Smooth muscle cell (in vitro differentiated cells): Measurements from ENCODE around the gene IMP3. TPM values are rescaled to one million over a fixed set of nuclear protein-coding genes. Genes with fewer than 3 reads are reported as not detected.
"Not testable (repeated sequence)": the region's sequence is repeated elsewhere in the genome, so short reads cannot be mapped to it uniquely, and the experiment has no call there.

Source experiments
- DNase-seq: peaks from one replicate; lab custom pipeline; 2025; ENCODE audit not compliant: unreplicated experiment; lab: John Stamatoyannopoulos, UW
- H2AFZ ChIP-seq: fragments of 200-600 bp; sonication (generic); 2 replicates; pipeline ENCODE4 v1.6.0; 2016; ENCODE audit warnings: antibody characterized with exemption, low read depth, mild to moderate bottlenecking
- H3F3A ChIP-seq: fragments of 200-600 bp; sonication (generic); 2 replicates; pipeline ENCODE4 v1.6.0; 2017; ENCODE audit warnings: antibody characterized with exemption, low read depth
- H3K27ac ChIP-seq: fragments of 200-600 bp; sonication (generic); 2 replicates; pipeline ENCODE4 v1.5.1; 2016; ENCODE audit warnings: low read depth, mild to moderate bottlenecking
- H3K27me3 ChIP-seq: fragments of 200-600 bp; sonication (generic); 2 replicates; pipeline ENCODE4 v1.6.1; 2016; ENCODE audit warnings: low read depth, mild to moderate bottlenecking
- H3K36me3 ChIP-seq: fragments of 200-600 bp; sonication (generic); 2 replicates; pipeline ENCODE4 v1.5.1; 2016; ENCODE audit warnings: low read depth
- H3K4me1 ChIP-seq: fragments of 200-600 bp; sonication (generic); 2 replicates; pipeline ENCODE4 v1.5.1; 2016; ENCODE audit warnings: low read depth
- H3K4me2 ChIP-seq: fragments of 200-600 bp; sonication (generic); 2 replicates; pipeline ENCODE4 v1.6.0; 2016; ENCODE audit warnings: mild to moderate bottlenecking
- H3K4me3 ChIP-seq: fragments of 200-600 bp; sonication (generic); 2 replicates; pipeline ENCODE4 v1.5.1; 2016; ENCODE audit warnings: mild to moderate bottlenecking
- H3K79me2 ChIP-seq: fragments of 200-600 bp; sonication (generic); 2 replicates; pipeline ENCODE4 v1.6.0; 2016; ENCODE audit warnings: low read depth, mild to moderate bottlenecking
- H3K9ac ChIP-seq: fragments of 200-600 bp; sonication (generic); 2 replicates; pipeline ENCODE4 v1.6.0; 2016; ENCODE audit warnings: low read depth
- H3K9me3 ChIP-seq: fragments of 200-600 bp; sonication (generic); replicated peaks from 2 replicates; pipeline ENCODE4 v1.5.1; 2016; ENCODE audit warnings: low read depth
- H4K20me1 ChIP-seq: fragments of 200-600 bp; sonication (generic); 2 replicates; pipeline ENCODE4 v1.6.0; 2016; ENCODE audit warnings: low read depth
- CTCF ChIP-seq: fragments of 200-600 bp; sonication (generic); IDR thresholded peaks from 2 replicates; pipeline ENCODE4 v1.5.1; 2017; ENCODE audit warnings: borderline replicate concordance, mild to moderate bottlenecking, antibody characterized with exemption; ENCODE audit not compliant: insufficient read depth, poor library complexity, severe bottlenecking
- WGBS: methylation state at CpG from one replicate; pipeline ENCODE4 v1.1.7; 2016; ENCODE audit warnings: low lambda C conversion rate; 5-methylcytosine and 5-hydroxymethylcytosine counted together
- polyA plus RNA-seq: library from polyadenylated mRNA; unstranded; fragments of >200 nt; fragmentation: Nextera tagmentation; extraction: Ambion mirVana; gene quantifications from 2 replicates; pipeline ENCODE4 v1.2.1, GENCODE V29; 2016
- total RNA-seq: library from RNA; depleted of rRNA; stranded (reverse); fragments of >200 nt; gene quantifications from 2 replicates; pipeline ENCODE4 v1.2.3, GENCODE V29; 2014

IMP3 gene
- total and polyA plus RNA-seq, 2 experiments from 2014 or later = 54.1 to 56.7 TPM

DNA sequence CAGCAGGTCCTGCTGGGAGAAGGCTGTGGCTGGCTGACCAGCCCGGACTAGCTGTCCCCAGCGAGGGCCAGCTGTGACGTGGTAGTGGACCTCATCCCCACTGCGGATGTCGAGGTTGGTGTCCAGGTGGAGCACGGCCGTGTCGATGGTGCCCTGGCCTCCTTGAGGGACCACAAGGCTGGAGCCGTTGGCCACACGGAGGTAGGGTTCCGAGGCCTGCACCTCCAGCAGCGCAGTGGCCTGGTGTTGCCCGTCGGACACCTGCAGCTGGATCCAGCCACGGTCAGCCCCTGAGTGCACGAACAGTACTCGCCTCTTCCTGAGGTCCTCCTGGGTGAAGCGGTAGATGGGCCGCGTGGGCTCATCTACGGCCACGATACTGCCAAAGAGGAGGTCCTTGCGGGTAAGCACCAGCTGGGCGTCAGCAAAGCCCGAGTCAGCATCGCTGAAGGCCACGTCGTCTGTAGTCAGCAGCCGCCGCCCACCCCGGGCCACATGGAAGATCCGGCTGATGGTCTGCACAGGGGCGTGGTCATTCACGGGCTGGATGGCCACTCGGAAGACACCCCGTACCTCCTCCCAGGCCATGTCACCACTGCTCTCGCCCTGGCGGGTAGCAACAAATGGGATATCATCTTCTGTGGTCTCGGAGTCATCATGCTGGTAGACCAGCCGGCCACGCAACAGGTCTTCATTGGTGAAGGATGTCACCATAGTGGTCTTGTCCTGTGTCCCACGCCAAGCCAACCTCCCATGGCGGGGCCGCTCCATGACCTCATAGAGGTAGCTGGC lies 47.7 kb upstream of the IMP3 start:
- no peak overlapping the region for H2AFZ ChIP-seq
- 95% methylated on average over 44 of the region's 44 CpGs for WGBS
- no peaks in the 10 kb centered on the region for H3K4me1 ChIP-seq
- no peaks in the 10 kb centered on the region for H3F3A ChIP-seq
- H3K9me3 ChIP-seq = no peaks in the 10 kb centered on the region
- no peaks in the 10 kb centered on the region for H3K36me3 ChIP-seq
- H4K20me1 ChIP-seq = peaks cover 4% of the 10 kb centered on the region
- H3K27me3 ChIP-seq = no peaks in the 10 kb centered on the region
- H3K4me2 ChIP-seq = no peak overlapping the region
- no peaks in the 10 kb centered on the region for H3K79me2 ChIP-seq
- H3K27ac ChIP-seq = no peak overlapping the region
- no peak for TF ChIP-seq CTCF
- H3K9ac ChIP-seq = no peak overlapping the region
- H3K4me3 ChIP-seq = no peak overlapping the region
- DNase-seq = no peak

DNA sequence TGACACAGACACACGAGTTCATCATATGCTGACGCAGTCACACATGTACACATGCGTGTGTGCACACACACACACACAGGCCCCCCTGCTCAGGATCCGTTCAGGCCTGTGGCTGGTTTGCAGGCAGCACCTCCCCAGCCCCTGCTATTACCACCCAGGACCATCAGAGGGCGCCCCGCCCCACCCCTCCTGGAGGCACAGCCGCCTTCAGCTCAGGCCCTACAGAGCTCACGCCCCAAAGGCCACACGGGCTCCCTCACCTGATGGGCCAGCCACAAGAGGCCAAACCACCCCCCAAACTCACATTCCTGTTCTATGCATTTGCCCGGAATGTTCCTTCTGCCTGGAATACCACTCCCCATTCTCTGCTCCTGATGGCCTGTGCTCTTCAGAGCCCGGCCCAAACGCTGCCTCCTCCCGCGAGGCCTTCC lies 46.2 kb upstream of the IMP3 start:
- WGBS = 39% methylated on average over 13 of the region's 14 CpGs
- H3K79me2 ChIP-seq, H3K4me3 ChIP-seq, H3K27me3 ChIP-seq, H3F3A ChIP-seq, H3K4me1 ChIP-seq, H2AFZ ChIP-seq, H3K9me3 ChIP-seq, H3K4me2 ChIP-seq, H4K20me1 ChIP-seq, H3K9ac ChIP-seq, H3K36me3 ChIP-seq, H3K27ac ChIP-seq: not testable (repeated sequence)
- DNase-seq = peak; percentile 57
- peak; percentile 72 for TF ChIP-seq CTCF

DNA sequence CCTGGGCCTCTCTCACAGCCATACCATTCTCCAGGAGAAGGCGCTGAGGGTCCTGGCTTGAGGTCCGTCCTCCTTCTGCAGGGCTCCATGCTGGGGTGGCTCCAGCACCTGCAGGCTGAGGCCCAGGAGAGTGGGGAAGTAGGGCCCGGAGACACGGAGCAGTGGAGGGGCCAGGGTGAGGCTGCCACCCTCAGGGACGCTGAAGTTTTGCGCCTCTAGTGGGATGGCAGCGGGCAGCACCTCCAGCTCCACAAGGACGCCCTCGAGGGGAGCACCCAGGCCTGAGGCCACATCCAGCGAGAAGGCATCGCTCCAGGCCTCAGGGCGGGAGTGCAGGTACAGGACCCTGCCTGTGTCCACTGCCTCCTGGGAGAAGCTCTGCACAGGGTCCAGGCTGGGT lies 45.2 kb upstream of the IMP3 start:
- no peaks in the 10 kb centered on the region for H3K79me2 ChIP-seq
- H3K9me3 ChIP-seq = no peaks in the 10 kb centered on the region
- H4K20me1 ChIP-seq = peaks cover 4% of the 10 kb centered on the region
- no peak for DNase-seq
- H3K4me2 ChIP-seq = no peak overlapping the region
- H3K9ac ChIP-seq = no peak overlapping the region
- H3K27me3 ChIP-seq = no peaks in the 10 kb centered on the region
- no peak overlapping the region for H2AFZ ChIP-seq
- H3K4me1 ChIP-seq = no peaks in the 10 kb centered on the region
- H3K36me3 ChIP-seq = no peaks in the 10 kb centered on the region
- H3K4me3 ChIP-seq = no peak overlapping the region
- no peak for TF ChIP-seq CTCF
- no peaks in the 10 kb centered on the region for H3F3A ChIP-seq
- WGBS = 83% methylated on average over 12 of the region's 12 CpGs
- no peak overlapping the region for H3K27ac ChIP-seq

DNA sequence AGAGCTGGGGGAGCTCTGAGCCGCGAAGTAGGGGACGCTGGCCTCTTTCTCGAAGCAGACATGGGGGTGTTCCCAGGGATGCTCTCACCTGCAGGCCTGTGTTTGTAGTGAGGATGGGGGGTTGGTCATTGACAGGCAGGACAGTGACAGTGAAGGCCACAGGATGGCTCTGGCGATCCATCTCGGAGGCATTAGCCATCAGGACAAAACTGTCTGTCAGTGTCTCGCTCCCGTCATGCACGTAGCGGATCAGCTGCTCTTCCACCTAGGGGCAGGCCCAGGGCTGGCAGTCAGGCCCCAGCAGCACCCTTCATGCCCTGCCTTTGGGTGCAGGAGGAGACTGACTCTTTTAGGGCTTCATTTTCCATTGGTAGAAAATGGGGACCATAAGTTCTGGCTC lies 44.6 kb upstream of the IMP3 start:
- Histone ChIP-seq H3K79me2 (no peaks in the 10 kb centered on the region), H2AFZ (no peak overlapping the region), H3K4me2 (no peak overlapping the region), H3K9ac (no peak overlapping the region), H3K4me1 (no peaks in the 10 kb centered on the region), H3F3A (no peaks in the 10 kb centered on the region), H4K20me1 (peaks cover 4% of the 10 kb centered on the region), H3K9me3 (no peaks in the 10 kb centered on the region), H3K36me3 (no peaks in the 10 kb centered on the region), H3K27me3 (no peaks in the 10 kb centered on the region), H3K4me3 (no peak overlapping the region), H3K27ac (no peak overlapping the region)
- no peak for DNase-seq
- no peak for TF ChIP-seq CTCF
- WGBS = 89% methylated on average over 10 of the region's 10 CpGs
